TTC549 (cell line): ENCODE results near the gene NR6A1.

Experiments used
- FAIRE-seq: peaks from 2 replicates; lab custom pipeline; 2012; peaks lifted over from hg19 to GRCh38; lab: Jason Lieb, UNC

NR6A1 gene

GRCh38 chr9:124723352-124723751 is 47.8 kb downstream of the NR6A1 start:
- no peak for FAIRE-seq

GRCh38 chr9:124721109-124721906 is 49.8 kb downstream of the NR6A1 start:
- FAIRE-seq = no peak

- no peak for FAIRE-seq
These were observed 50.5 kb downstream of the NR6A1 start for GRCh38 chr9:124720429-124721108.

GRCh38 chr9:124718928-124719327 is 52.2 kb downstream of the NR6A1 start:
- no peak for FAIRE-seq

- FAIRE-seq = no peak
These were observed 53.5 kb downstream of the NR6A1 start for GRCh38 chr9:124717597-124717996.

- no peak for FAIRE-seq
These were observed 54.3 kb downstream of the NR6A1 start for GRCh38 chr9:124716808-124717207.

GRCh38 chr9:124710766-124711165 is 60.3 kb downstream of the NR6A1 start:
- FAIRE-seq = no peak

- no peak for FAIRE-seq
These were observed 61.8 kb downstream of the NR6A1 start for GRCh38 chr9:124709292-124709690.

GRCh38 chr9:124708633-124709291 is 62.3 kb downstream of the NR6A1 start:
- FAIRE-seq = no peak

- no peak for FAIRE-seq
These were observed 63.0 kb downstream of the NR6A1 start for GRCh38 chr9:124708074-124708473.

GRCh38 chr9:124707666-124708065 is 63.4 kb downstream of the NR6A1 start:
- FAIRE-seq = no peak

- FAIRE-seq = no peak
These were observed 64.4 kb downstream of the NR6A1 start for GRCh38 chr9:124706685-124707084.

GRCh38 chr9:124699575-124699974 is 71.5 kb downstream of the NR6A1 start:
- no peak for FAIRE-seq

- FAIRE-seq = no peak
These were observed 72.8 kb downstream of the NR6A1 start for GRCh38 chr9:124698265-124698664.

- peak; percentile 37 for FAIRE-seq
These were observed 73.5 kb downstream of the NR6A1 start for GRCh38 chr9:124697326-124698200.

- peak; percentile 17 for FAIRE-seq
These were observed 75.0 kb downstream of the NR6A1 start for GRCh38 chr9:124696101-124696500.

- FAIRE-seq = peak; percentile 25
These were observed 75.7 kb downstream of the NR6A1 start for GRCh38 chr9:124695280-124695890.

- FAIRE-seq = no peak
These were observed 76.5 kb downstream of the NR6A1 start for GRCh38 chr9:124694414-124695279.

- FAIRE-seq = no peak
These were observed 77.7 kb downstream of the NR6A1 start for GRCh38 chr9:124693403-124693802.

GRCh38 chr9:124688238-124688904 is 82.7 kb downstream of the NR6A1 start:
- no peak for FAIRE-seq
